Measurements from ENCODE around the gene KLHL29.

Gene KLHL29

DNA sequence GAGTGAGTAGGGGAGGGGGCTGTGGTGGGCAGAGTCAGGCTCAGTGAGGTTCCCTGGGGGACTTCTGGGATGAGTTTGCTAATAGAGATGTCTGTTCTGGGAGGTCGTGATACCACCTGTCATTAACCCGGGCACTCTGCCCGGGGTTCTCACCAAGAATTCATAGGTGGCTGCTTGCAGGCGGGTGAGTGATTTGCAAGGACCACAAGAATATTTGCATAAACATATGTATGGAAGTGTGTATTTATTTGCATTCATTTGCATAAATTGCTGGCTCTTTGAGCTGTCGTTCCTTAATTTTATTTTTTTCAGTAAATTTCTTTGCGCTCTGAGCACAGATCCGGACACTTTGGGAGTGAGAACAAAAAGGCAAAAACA, 282.0 kb downstream of the KLHL29 start:
- no peak for DNase-seq

DNA sequence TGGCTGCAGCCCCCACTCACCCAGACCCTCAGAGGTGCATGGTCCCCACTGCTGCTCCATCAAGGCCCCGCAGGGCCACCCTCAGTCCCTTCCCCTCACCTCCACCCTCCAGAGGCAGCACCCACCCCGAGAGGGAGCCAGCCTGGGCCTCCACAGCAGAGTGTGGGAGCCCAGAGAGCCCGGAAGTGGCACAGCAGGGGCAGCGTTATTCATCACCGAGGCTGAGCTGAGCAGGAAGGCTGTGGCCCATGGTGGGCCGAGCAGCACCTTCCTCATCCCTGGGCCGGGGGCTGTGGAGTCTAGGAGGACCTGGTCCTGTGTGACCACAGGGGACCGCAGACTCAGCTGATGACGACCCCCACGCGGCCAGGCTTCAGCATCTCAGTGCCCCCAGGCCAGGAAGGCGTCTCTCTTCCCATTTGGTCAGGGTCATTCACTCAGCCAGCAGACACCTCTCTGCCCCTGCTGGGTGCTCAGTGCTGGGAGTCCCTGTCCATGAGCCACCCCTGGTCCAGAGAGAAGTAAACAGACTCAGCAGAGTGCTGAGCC, 283.9 kb downstream of the KLHL29 start:
- DNase-seq: no peak

DNA sequence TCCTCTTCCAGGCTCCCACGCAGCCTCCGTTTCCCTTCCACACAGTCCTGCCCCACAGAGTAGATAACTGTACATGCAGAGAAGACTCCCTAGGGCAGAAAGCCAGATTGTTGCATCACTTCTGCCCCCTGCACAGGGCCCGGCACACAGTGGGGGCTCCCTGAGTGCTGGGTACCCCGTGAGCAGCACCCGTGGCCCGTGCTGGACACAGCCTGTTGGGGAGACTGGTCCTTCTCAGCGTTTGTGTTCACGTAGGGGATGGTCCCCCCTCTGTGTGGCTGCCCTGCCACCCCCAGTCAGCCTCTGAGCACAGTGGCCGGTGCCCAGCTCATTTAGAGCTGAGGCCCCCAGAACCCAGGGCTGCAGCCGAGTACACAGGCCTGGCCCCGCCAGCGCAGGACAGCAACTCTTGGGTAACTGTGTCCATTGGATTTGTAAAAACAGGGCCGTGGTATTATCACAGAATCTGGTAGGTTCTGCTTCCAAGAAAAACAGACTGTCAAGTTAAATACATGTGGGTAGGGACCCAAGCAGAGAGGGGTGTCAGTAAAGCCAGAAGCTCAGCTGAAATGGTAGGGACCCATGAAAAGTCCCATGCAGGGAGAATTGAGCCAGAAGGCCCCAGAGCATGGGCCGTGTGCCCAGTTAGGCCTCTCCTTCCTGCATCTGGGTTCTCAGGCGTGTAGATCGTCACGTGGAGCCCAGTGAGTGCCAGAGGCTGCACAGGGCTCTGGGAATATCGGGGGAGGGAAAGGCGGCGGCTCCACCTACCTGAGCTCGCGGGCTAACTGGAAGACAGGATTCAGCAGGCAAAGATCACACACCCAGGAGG, 284.6 kb downstream of the KLHL29 start:
- no peak for DNase-seq

DNA sequence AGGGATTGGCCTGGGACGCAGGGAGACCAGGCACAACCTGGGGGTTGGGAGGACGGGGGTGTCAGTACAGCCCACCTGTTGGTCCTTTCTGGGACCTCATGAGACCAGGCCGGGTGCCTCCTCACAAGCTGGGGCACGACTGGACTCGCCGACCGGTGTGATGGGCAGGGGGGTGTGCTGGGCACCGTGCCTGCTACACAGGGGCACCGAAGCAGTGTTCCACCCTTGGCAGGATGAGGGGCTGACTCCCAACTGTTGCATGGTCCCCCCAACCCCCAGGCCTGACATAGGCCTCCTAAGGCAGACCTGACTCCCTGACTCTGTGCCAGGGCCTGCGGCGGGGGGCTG, 285.2 kb downstream of the KLHL29 start:
- DNase-seq: no peak

DNA sequence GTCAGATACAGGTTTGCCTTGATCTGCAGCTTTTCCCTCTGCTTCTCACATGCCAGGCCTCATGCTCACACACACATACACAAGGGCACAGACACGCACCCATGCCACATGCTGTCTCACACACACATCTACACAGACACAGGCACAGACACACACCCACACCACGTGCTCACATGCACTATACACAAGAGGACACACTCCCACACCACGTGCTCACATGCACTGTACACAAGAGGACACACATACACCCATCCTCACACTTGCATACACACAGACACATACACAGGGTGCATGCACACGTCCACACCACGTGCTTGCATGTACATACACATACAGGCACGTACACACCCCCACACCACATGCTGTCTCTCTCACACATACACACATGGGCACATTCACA, 288.1 kb downstream of the KLHL29 start:
- no peak for DNase-seq

DNA sequence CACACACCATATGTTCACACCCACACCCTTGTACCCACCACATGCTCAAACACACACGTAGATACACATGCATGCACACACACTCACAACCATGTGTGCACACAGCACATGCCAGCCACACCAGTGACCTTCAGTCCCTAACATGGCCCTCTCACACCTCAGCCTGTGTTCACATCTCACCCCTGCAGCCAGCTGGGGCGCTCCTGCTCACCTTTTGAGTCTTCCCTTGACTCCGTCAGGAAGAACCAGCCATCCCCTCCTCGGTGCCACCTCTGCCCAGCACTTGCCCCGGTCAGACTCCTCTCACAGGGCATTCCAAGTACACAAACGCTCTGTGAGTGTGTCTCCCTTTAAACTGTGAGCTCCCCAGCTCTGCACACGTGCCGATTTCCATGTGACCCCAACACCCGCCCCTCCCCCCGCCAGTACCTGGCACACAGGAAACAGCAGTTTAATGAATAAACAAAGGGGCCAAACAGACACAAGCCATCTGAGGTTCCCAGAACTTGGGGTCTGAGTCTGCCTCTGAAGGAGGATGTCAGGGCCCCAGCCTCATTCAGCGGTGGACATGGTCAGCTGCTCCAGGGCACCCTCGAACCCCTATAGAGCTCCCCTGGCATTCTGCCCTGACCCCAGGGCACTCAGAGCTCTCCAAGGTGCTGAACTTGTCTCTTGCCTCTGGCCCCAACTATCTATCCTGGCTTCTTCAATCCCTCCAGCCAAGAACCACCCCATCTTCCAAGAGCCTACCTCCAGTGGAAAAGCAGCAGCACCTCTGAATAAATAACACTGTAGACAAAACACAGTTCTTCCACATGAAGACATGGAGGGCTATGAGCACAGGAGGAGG, 289.1 kb downstream of the KLHL29 start:
- DNase-seq: no peak

DNA sequence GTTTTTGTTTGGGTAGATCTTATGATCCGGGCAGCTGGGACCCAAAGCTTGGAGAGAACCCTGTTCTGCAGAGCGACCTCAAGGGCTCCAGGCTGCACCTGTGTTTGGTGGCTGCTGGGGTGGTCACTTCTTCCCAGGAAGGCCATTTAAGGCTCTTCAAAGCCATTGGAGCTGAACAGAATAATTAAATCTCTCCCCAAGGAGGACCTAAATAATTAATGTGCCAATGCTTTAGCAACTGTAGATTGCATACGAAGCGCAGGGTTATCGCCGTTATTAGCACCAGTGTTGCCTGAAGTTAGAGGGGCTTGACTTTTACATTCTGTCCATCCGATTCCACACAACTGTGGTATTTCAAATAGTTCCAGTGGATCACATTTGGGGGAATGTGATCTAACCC, 290.5 kb downstream of the KLHL29 start:
- DNase-seq: no peak

DNA sequence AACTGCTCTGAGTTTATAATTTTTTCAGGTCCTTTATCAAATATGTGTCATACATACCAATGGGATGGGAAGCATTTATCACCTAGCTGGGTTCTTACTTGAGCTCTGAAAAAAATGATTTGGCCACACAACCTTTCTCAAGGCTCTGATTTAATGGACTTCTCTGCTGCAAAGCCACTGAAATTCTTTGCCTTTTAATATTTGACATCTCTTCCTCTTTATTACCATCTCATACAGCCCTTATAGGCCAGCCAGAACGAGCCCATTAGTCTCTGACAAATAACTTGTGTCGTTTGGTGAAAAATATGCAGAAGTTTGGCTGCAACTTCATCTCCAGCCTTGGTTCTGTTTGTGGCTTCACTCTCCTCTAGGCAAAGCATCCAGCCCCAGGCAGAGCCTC, 292.9 kb downstream of the KLHL29 start:
- no peak for DNase-seq

DNA sequence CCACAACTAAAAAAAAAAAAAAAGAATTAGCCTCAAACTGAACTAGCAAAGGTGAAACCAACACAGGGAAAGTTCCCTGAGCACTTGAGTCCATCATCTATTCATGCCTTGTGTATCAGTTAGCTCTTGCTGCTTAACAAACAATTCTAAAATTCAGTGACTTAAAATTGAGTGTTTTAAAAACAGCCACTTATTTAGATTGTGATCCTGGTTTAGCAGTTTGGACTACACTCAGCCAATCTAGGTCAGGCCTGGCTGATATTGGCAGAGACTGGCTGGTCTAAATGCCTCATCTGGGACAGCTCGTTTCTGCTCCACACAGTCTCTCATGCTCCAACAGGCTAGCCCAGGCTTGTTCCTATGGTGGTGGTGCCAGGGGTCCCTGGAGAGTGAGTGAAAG, 294.1 kb downstream of the KLHL29 start:
- no peak for DNase-seq

DNA sequence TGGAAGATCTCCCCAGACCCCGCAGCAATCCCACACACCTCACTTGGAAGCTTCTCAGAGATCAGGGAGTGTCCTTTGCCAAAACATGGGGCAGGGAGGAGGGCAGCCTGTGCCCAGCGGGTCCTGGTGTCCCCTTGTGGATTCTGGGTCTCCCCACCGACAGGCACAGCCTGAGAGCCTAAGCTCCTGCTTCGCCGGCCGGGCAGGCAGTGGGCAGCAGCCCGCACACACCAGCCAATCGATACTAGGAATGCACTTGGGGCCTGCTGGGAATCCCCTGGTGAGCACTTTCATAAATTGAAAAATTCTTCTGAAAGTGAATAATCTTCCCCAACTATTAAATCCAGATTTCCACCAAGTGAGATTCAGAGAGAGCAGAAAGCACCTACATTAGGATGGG, 296.0 kb downstream of the KLHL29 start:
- DNase-seq: no peak

DNA sequence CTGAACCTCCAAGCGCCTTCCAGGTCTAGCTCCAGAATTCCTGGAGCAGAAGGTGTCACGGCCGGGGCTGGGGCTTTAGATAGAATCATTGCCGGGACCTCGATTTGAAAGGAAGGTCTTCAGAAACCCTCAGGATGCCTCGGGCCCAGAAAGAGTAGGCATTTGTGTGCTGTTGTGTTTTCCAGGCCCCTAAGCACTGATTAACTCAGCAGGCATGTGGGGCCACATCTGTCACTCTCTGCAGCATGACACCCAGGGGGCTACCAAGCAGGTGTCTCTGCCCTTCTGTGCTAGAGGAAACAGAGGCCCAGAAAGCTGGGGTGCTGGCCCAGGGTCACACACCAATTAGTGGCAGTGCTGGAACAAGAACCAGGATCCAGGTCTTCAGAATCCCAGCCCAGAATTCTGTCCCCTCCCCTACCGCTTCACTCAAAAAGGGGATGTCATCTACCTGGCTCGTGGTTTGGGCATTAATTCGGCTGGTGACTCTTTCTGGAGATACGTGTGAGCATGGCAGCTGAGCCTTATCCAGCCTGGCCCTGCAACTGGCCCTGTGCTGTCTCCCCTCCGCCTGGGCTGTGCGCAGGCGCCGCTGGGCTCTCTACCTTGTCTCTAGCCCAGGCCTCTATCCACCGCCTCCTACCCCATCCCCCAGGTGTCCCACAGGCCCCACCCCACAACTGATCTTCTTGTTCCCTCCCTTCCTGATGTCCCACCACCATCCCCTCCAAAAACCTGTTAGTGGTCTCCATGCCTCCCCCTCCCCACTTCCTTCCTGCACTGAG, 296.6 kb downstream of the KLHL29 start:
- no peak for DNase-seq

DNA sequence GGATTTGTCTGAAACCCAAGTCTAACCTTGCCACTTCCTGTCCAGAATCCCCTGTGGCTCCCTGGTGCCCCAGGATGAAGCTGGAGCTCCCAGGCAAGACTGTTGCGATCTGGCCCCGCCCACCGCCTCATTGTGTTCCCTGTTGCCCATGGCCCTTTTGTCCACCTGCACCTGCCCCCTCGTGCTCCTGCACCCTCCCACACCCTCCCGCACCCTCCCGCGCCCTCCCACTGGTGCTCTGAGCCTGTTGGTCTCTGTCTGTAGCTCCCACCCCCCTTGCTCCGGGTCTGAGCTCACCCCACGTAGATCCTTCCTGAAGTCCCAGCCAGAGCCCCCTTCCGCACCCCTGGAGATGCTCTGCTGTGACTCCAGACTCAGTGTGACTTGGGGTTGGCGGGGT, 297.5 kb downstream of the KLHL29 start:
- DNase-seq: no peak

DNA sequence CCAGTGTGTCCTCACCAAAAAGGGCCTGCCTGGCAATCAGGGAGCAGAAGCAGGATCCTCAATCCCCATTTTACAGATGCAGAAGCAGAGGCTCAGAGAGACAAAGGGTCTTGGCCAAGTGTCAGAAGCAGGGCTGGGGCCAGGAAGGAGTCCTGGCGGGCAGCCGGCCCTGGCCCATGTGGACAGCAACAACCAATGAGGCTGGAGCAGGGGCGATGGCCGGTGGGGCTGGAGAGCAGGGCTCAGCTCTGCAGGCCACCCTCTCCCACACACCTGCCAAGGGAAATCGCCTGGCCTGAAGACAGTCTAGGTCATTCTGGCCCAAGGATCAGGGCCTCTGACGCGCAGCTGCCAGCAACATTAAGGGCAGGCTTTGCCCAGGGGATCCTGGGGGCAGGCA, 298.0 kb downstream of the KLHL29 start:
- no peak for DNase-seq

DNA sequence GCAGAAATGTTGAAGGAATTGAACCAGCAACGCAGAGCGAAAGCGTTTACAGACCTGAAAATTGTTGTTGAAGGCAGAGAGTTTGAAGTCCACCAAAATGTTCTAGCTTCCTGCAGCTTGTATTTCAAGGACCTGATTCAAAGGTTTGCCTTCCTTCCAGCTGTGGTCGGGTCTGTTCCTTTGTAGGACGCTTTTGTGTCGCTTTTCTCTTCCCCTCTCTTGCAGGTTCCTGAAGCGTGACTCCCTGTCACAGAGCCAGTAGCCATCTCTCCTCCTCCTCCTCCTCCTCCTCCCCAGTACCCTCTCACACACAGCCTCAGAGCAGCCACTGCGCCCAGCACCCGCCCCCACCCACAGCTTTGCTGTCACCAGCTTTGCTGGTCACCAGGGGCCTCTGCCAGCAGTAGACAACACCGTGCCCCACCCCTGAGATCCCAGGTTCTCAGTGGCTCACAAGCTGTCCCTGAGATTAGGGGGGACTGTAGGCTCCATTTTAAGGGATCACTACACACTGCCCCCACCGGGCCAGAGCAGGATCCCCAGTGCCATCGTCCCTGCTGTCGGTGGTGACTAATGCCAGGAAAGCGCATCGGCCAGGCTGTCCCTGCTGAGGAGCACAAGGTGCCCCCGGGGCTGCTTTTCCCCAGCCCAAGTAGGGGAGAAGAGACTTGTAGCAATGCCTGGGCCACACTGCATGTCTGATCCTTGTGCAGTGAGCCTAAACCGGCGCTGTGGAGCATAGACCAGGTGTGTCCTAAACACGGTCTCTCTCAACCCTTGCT, 299.6 kb downstream of the KLHL29 start:
- DNase-seq: no peak

DNA sequence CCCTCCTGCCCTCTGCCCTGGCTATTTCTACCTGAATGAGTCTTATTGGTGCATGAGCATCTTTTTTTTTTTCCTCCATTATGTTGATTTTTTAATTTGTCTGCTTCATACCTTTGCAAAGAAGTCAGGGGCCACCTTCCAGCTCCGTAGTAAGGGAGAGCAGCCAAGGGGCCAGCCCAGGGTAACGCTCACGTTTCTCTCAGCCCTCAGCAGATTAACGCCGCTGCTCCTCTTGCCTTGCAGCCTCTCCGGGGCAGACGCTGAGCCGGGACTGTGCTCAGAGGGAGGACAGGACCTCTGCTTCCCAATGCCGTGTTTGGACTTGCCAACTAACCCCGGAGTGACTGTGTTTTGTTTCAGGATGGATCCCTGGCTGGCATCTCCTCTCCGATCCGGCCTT, 300.2 kb downstream of the KLHL29 start:
- no peak for DNase-seq

DNA sequence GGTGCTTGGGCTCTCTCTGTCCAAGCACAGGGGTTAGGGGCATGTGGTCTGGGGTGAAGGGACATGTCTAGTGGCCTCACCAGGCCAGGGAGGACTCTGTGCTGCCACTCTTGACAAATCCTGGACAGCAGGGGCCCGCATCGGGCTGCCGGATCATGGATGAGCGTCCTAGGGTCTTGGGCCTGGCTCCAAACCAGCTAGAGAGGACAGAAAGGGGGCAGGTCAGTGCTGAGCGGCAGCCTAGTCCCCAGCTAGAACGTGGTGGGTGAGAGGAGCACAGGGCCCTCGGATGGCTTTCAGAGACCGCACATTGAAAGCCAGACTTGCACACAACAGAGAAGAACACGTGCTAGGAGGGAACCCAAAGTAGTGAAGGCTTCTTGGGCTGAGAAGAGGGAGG, 300.7 kb downstream of the KLHL29 start:
- no peak for DNase-seq

DNA sequence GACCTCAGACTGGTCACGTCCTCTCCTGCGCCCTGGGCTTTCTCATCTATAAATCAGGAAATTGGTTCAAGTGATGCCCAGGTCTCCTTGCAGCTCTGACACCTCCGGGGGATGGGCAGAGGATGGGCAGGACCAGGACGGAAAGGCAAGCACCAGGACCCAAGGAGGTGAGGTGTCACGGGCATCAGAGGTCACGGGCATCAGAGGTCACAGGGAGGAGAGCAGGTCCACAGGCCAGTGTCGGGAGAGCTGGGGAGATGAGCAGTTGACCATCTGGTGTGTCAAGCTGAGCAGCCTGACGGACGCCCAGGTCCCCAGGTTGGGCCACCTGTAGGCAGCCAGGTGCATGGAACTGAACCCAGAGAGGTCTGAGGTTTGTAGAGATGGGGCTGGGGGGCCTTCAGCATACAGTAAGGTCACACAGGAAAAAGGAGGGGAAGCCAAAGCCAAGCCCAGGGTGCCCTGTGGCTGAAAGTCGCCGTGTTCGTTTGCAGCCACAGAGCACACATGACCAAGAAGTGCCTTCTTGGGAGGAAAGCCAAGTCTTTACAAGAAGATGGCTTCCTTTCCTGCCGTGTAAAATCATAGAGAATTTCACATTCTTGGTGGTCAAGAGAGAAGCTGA, 301.5 kb downstream of the KLHL29 start:
- DNase-seq: no peak

DNA sequence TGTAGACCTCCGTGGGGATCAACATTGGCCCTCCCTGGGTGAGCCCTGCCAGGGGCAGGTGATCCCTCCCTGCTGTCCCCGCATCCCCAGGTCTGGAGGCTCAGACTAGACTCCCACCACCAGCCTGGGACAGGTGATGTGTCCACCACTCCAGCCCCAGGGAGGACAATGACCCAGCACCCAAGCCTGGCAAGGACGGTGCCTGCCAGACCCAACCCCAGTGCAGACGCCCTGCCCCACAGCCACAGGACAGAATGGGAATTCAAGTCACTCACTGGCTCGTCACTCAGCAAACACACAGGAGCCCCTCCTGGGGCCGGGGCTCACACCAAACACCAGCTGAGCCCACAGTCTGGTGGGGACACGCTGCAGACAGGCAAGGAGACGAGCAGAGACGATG, 302.2 kb downstream of the KLHL29 start:
- DNase-seq: no peak

DNA sequence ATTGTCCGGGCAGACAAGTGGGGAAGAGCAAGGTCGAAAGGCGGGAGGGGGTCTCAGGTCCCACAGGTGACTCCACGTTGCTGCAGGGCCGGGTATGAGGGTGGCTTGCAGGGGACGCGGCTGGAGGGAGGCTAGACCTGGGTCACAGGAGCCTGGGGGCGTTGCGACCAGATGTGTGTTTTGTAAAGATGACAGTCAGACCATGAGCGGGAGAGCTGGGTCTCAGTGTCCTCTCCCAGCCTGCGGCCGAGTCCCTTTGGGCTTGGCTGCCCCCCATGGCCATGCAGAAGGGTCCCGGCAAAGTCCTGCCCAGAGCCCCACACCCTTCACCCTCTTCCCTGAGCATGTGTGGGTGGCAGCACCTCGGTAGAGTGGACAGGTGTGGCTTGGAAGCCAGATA, 302.7 kb downstream of the KLHL29 start:
- no peak for DNase-seq

DNA sequence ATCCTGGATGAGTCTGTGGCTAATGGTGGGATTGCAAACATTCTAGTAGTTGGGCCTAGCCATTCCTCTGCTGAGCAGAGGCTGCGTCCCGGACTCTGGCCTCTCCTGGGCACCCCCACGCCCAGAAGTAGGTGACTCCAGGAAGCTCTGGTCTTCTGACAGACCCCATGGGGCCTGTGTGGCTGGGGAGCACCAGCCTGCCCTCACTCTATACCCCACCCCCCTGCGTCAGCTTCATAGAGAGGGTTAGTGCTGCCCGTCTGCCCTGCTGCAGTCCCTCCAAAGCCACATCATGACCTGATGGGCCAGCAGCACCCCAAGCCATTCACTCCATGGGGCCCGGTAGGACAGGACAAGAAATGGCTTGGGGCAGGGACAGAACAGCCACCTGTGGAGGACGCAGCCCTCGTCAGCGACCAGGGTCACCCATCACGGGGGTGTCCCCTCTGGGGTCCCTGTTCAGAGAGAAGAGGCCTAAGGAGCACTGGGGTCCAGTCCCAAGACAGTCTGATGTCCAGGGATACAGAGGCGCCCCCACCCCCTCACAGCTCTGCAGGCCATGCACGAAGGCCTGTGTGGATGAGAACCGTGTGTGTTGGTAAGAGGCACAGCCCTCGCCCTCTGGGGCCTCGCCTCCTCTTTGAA, 303.6 kb downstream of the KLHL29 start:
- DNase-seq: no peak

DNA sequence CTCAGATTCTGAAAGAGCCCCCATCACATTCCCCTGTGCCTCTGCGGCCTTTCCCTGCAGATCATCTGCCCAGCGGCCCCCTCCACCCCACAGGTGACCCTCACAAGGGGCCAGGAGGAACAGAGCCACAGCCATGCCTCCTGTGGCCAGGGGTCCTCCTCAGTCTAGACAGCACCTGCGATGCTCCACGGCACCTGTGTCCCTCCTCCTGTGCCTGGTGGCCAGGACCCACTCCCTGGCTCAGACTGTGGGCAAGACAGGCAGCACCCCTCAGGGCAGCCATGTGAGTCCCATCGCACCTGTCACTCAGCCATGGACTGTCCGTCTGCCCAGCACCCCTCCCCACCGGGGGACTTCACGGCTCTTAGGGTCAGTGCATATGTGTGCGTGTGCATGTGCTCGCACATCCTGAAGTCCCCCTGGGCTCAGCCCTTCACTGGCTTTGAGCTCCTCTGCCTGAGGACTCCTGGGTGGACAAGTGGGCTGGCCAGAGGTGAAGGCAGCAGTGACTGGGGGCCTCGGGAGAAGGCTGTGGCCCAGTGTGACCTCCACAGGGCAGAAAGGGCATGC, 304.2 kb downstream of the KLHL29 start:
- DNase-seq: no peak
